CD14-positive monocyte (primary cell): Measurements from ENCODE around the gene STAP2. TPM values are rescaled to one million over a fixed set of nuclear protein-coding genes. Genes with fewer than 3 reads are reported as not detected.

Experiments used
- DNase-seq, 3 donors: peaks; one replicate each; pipeline ENCODE4 v3.0.0-alpha.2; 2011 to 2022
- H2AFZ ChIP-seq: 2 replicates; pipeline ENCODE4 v1.6.0; 2012; ENCODE audit warnings: mild to moderate bottlenecking, low read depth, low read length, inconsistent platforms; ENCODE audit not compliant: insufficient read depth, poor library complexity, severe bottlenecking
- H3K27ac ChIP-seq, 2 donors: 1 replicate in 1 of 2; 2 replicates in 1 of 2; pipeline ENCODE4 v1.5.1; 2012 to 2013; ENCODE audit warnings: low read length in 2 of 2, control low read depth in 1 of 2, inconsistent platforms in 1 of 2, low read depth in 1 of 2, mild to moderate bottlenecking in 1 of 2
- H3K27me3 ChIP-seq, 2 donors: one replicate each; pipeline versions ENCODE4 v1.6.0 to v1.6.1; 2011 to 2013; ENCODE audit warnings: low read length in 2 of 2; ENCODE audit not compliant: control insufficient read depth in 2 of 2, insufficient read depth in 2 of 2
- H3K36me3 ChIP-seq, 2 donors: replicated peaks in 1 of 2; 1 replicate in 1 of 2; 2 replicates in 1 of 2; pipeline versions ENCODE4 v1.5.1 to v1.6.1; 2012 to 2013; ENCODE audit warnings: low read length in 2 of 2, control low read depth in 1 of 2, inconsistent platforms in 1 of 2, mild to moderate bottlenecking in 1 of 2; ENCODE audit not compliant: insufficient read depth in 2 of 2, control insufficient read depth in 1 of 2
- H3K4me1 ChIP-seq, 2 donors: 1 replicate in 1 of 2; 2 replicates in 1 of 2; pipeline versions ENCODE4 v1.5.1 to v1.6.1; 2012 to 2013; ENCODE audit warnings: low read length in 2 of 2, control low read depth in 1 of 2, inconsistent platforms in 1 of 2, mild to moderate bottlenecking in 1 of 2, moderate library complexity in 1 of 2; ENCODE audit not compliant: insufficient read depth in 2 of 2, control insufficient read depth in 1 of 2
- H3K4me2 ChIP-seq: replicated peaks from 2 replicates; pipeline ENCODE3; 2012; ENCODE audit warnings: low read length, moderate library complexity, mild to moderate bottlenecking; ENCODE audit not compliant: poor library complexity, severe bottlenecking; ENCODE audit errors: extremely low read depth
- H3K4me3 ChIP-seq, 3 experiments: fragments of 200-600 bp in 1 of 3; sonication (generic) in 1 of 3; replicated peaks in 1 of 3; 1 replicate in 2 of 3; 2 replicates in 1 of 3; pipeline ENCODE4 v1.5.1; 2011 to 2013; ENCODE audit warnings: low read length in 3 of 3, mild to moderate bottlenecking in 3 of 3, control low read depth in 2 of 3, low read depth in 2 of 3, inconsistent platforms in 1 of 3, moderate library complexity in 1 of 3
- H3K79me2 ChIP-seq: 2 replicates; pipeline ENCODE4 v1.6.0; 2012; ENCODE audit warnings: mild to moderate bottlenecking, control low read depth, inconsistent platforms, low read length, moderate library complexity; ENCODE audit not compliant: insufficient read depth
- H3K9ac ChIP-seq: 2 replicates; pipeline ENCODE4 v1.6.0; 2017; ENCODE audit warnings: low read length, mild to moderate bottlenecking; ENCODE audit not compliant: insufficient read depth, poor library complexity, severe bottlenecking
- H3K9me3 ChIP-seq, 2 donors: replicated peaks in 1 of 2; 1 replicate in 1 of 2; 2 replicates in 1 of 2; pipeline versions ENCODE4 v1.5.1 to v1.6.1; 2012 to 2013; ENCODE audit warnings: low read length in 2 of 2, control low read depth in 1 of 2; ENCODE audit not compliant: control insufficient read depth in 1 of 2, insufficient read depth in 1 of 2
- H4K20me1 ChIP-seq: 2 replicates; pipeline ENCODE4 v1.6.0; 2012; ENCODE audit warnings: mild to moderate bottlenecking, low read length, control low read depth, moderate library complexity; ENCODE audit not compliant: insufficient read depth
- H3K27ac Mint-ChIP-seq, 7 donors: one replicate each; pipeline ENCODE4 v1.8.0; 2020; ENCODE audit warnings: mild to moderate bottlenecking in 7 of 7, mixed read lengths in 7 of 7, moderate library complexity in 6 of 7, inconsistent platforms in 2 of 7
- H3K27me3 Mint-ChIP-seq, 3 donors: one replicate each; pipeline ENCODE4 v1.8.0; 2021 to 2022; ENCODE audit warnings: low read depth in 3 of 3, mild to moderate bottlenecking in 3 of 3, mixed read lengths in 3 of 3, moderate library complexity in 3 of 3, inconsistent platforms in 1 of 3
- H3K36me3 Mint-ChIP-seq, 2 donors: one replicate each; pipeline ENCODE4 v1.8.0; 2020; ENCODE audit warnings: mixed read lengths in 2 of 2, inconsistent platforms in 1 of 2, mild to moderate bottlenecking in 1 of 2
- H3K4me1 Mint-ChIP-seq: one replicate; pipeline ENCODE4 v1.8.0; 2020; ENCODE audit warnings: mild to moderate bottlenecking, mixed read lengths
- H3K4me3 Mint-ChIP-seq, 2 donors: one replicate each; pipeline ENCODE4 v1.8.0; 2020; ENCODE audit warnings: mild to moderate bottlenecking in 2 of 2, mixed read lengths in 2 of 2, moderate library complexity in 1 of 2
- H3K9me3 Mint-ChIP-seq, 7 donors: one replicate each; pipeline ENCODE4 v1.8.0; 2020 to 2022; ENCODE audit warnings: mixed read lengths in 7 of 7, mild to moderate bottlenecking in 6 of 7, moderate library complexity in 6 of 7, inconsistent platforms in 2 of 7
- WGBS: methylation state at CpG from one replicate; pipeline ENCODE4 v1.1.5; 2013; ENCODE audit warnings: missing lambda C conversion rate; ENCODE audit not compliant: insufficient coverage; 5-methylcytosine and 5-hydroxymethylcytosine counted together
- intact Hi-C, 2 donors: fragments of 100-400 bp; cut with micrococcal nuclease; formaldehyde crosslinking; loops; one replicate each; pipeline versions ENCODE4 v1.15.0 to v1.15.1; 2023
- polyA plus RNA-seq, 3 donors: library from polyadenylated mRNA; depleted of rRNA in 1 of 3; unstranded in 2 of 3; stranded (reverse) in 1 of 3; fragments of 300-500 nt in 2 of 3; fragments of >200 nt in 1 of 3; fragmentation: Illumina TruSeq in 2 of 3; gene quantifications; 1 replicate in 2 of 3; 2 replicates in 1 of 3; pipeline ENCODE4 v1.2.3, GENCODE V29; 2012 to 2021
- TF ChIP-seq, protein P1 (sequence below): fragments of 200-600 bp; IDR thresholded peaks from one replicate; pipeline ENCODE4 v1.8.0; 2022; ENCODE audit warnings: antibody characterized with exemption, mild to moderate bottlenecking

Gene STAP2
- polyA plus RNA-seq, 3 donors, result 0.11 to 0.17 TPM; not detected in 1

DNA sequence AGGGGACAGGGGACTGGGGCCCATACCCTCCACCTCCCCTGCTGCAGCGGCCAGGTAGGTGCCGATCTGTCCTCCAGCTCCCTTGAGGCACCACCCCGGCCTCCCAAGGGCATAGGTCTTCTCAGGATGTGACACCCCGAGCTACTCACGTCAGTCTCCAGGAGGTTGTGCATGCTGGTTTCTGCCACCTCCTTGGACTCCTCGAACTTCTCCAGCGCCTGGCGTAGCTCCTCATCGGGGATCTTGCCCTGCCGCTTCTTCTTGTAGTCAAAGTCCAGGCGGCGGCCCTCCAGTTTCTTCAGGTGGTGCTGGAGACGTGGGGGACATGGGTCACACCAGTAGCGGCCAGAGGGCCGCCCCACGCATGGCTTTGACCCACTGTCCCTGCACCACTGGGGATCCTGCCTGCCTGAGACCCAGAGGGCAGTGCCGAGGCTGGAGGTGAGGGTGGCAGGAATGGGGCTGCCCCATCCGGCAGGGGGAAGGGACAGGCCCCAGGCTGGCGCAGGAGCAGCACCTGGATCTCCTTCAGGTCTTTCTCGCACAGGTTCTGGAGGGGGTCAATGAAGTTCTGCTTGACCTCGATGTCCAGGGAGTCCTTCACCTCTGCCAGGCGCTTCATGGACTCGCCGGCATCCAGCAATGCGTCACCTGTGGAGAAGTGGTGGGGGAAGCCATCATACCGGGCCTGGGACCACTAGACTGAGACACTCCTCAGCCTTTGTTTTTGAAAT, 25.1 kb upstream of the STAP2 start:
- H3K27ac ChIP-seq, result no peak overlapping the region
- H3K4me2 ChIP-seq, result no peak overlapping the region
- H4K20me1 ChIP-seq, result peaks cover 85% of the 10 kb centered on the region
- H3K4me3 ChIP-seq, result no peak overlapping the region
- no peak overlapping the region for H2AFZ ChIP-seq
- Mint-ChIP-seq H3K27ac (no peak overlapping the region), H3K9me3 (no peaks in the 10 kb centered on the region), H3K4me1 (peaks cover 12% of the 10 kb centered on the region), H3K27me3 (no peaks in the 10 kb centered on the region), H3K4me3 (no peak overlapping the region), H3K36me3 (peaks cover 56 to 86% of the 10 kb centered on the region in 2 donors)
- H3K36me3 ChIP-seq, result peaks cover 64 to 82% of the 10 kb centered on the region in 2 donors
- WGBS, result 93% methylated on average over 26 of the region's 26 CpGs
- no peaks in the 10 kb centered on the region for H3K27me3 ChIP-seq
- TF ChIP-seq, protein P1, sequence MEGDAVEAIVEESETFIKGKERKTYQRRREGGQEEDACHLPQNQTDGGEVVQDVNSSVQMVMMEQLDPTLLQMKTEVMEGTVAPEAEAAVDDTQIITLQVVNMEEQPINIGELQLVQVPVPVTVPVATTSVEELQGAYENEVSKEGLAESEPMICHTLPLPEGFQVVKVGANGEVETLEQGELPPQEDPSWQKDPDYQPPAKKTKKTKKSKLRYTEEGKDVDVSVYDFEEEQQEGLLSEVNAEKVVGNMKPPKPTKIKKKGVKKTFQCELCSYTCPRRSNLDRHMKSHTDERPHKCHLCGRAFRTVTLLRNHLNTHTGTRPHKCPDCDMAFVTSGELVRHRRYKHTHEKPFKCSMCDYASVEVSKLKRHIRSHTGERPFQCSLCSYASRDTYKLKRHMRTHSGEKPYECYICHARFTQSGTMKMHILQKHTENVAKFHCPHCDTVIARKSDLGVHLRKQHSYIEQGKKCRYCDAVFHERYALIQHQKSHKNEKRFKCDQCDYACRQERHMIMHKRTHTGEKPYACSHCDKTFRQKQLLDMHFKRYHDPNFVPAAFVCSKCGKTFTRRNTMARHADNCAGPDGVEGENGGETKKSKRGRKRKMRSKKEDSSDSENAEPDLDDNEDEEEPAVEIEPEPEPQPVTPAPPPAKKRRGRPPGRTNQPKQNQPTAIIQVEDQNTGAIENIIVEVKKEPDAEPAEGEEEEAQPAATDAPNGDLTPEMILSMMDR, result no peak
- H3K4me1 ChIP-seq, result peaks cover 11 to 12% of the 10 kb centered on the region in 2 donors
- intact Hi-C loops, result no loop called here
- no peaks in the 10 kb centered on the region for H3K9me3 ChIP-seq
- DNase-seq, result no peak
- no peak overlapping the region for H3K9ac ChIP-seq
- H3K79me2 ChIP-seq, result peaks cover 16% of the 10 kb centered on the region

- Histone ChIP-seq H3K4me1 (peaks cover 4% of the 10 kb centered on the region in 2 donors), H3K4me3 (no peak overlapping the region), H3K4me2 (no peak overlapping the region), H4K20me1 (peaks cover 80% of the 10 kb centered on the region), H3K27ac (no peak overlapping the region), H3K79me2 (peaks cover 9% of the 10 kb centered on the region), H3K36me3 (peaks cover 68 to 89% of the 10 kb centered on the region in 2 donors), H3K9me3 (no peaks in the 10 kb centered on the region), H3K27me3 (no peaks in the 10 kb centered on the region), H2AFZ (no peak overlapping the region), H3K9ac (no peak overlapping the region)
- H3K9me3 Mint-ChIP-seq, result no peaks in the 10 kb centered on the region
- peaks cover 5% of the 10 kb centered on the region for H3K4me1 Mint-ChIP-seq
- H3K4me3 Mint-ChIP-seq, result no peak overlapping the region
- peaks cover 55 to 92% of the 10 kb centered on the region in 2 donors for H3K36me3 Mint-ChIP-seq
- no peak overlapping the region for H3K27ac Mint-ChIP-seq
- no peaks in the 10 kb centered on the region for H3K27me3 Mint-ChIP-seq
- DNase-seq, result no peak
- TF ChIP-seq, protein P1, result no peak
- intact Hi-C loops, result no loop called here
- 86% methylated on average over 19 of the region's 22 CpGs for WGBS
Observed at GRCh38 chr19:4362831-4363545, 24.4 kb upstream of the STAP2 start.
